CD8-positive, alpha-beta memory T cell (primary cell): ENCODE data around the gene UNC13C. TPM values are rescaled to one million over a fixed set of nuclear protein-coding genes. Genes with fewer than 3 reads are reported as not detected.

Experiments
- CTCF ChIA-PET: fragments of 350-600 bp; sonication (Branson Sonifier 250); formaldehyde crosslinking; loops from one replicate; lab custom pipeline; 2021; ENCODE audit warnings: antibody characterized with exemption; lab: Charles Lee
- POLR2A ChIA-PET: fragments of 350-600 bp; sonication (Branson Sonifier 250); formaldehyde crosslinking; loops from one replicate; lab custom pipeline; 2021; ENCODE audit warnings: antibody characterized with exemption; lab: Charles Lee
- DNase-seq, 5 donors: peaks; one replicate each; pipeline versions ENCODE4 v3.0.0 to v3.0.0-alpha.2; 2020 to 2022; ENCODE audit warnings: mixed read lengths in 1 of 5
- H3K27ac ChIP-seq: one replicate; pipeline ENCODE4 v1.7.0; 2013; ENCODE audit warnings: low read depth, mild to moderate bottlenecking, low read length, moderate library complexity
- H3K27me3 ChIP-seq: 2 replicates; pipeline ENCODE4 v1.7.0; 2013; ENCODE audit warnings: low read length, mild to moderate bottlenecking; ENCODE audit not compliant: insufficient read depth, poor library complexity, severe bottlenecking
- H3K36me3 ChIP-seq: 2 replicates; pipeline ENCODE4 v1.7.0; 2013; ENCODE audit warnings: mild to moderate bottlenecking, low read length, moderate library complexity; ENCODE audit not compliant: insufficient read depth
- H3K4me1 ChIP-seq: 2 replicates; pipeline ENCODE4 v1.7.0; 2013; ENCODE audit warnings: mild to moderate bottlenecking, low read length, moderate library complexity; ENCODE audit not compliant: insufficient read depth
- H3K4me3 ChIP-seq: 2 replicates; pipeline ENCODE4 v1.7.0; 2013; ENCODE audit warnings: mild to moderate bottlenecking, low read length
- H3K9me3 ChIP-seq: 2 replicates; pipeline ENCODE4 v1.7.0; 2013; ENCODE audit warnings: mild to moderate bottlenecking, low read length
- H3K27ac Mint-ChIP-seq, 8 donors: one replicate each; pipeline ENCODE4 v1.8.0; 2020 to 2021; ENCODE audit warnings: mixed read lengths in 8 of 8, mild to moderate bottlenecking in 6 of 8, inconsistent platforms in 3 of 8, moderate library complexity in 3 of 8
- H3K27me3 Mint-ChIP-seq, 2 donors: one replicate each; pipeline ENCODE4 v1.8.0; 2020 to 2021; ENCODE audit warnings: mixed read lengths in 2 of 2, mild to moderate bottlenecking in 1 of 2, moderate library complexity in 1 of 2
- H3K36me3 Mint-ChIP-seq, 3 donors: one replicate each; pipeline ENCODE4 v1.8.0; 2020 to 2021; ENCODE audit warnings: mixed read lengths in 3 of 3, inconsistent platforms in 1 of 3, mild to moderate bottlenecking in 1 of 3
- H3K4me1 Mint-ChIP-seq, 3 donors: one replicate each; pipeline ENCODE4 v1.8.0; 2020 to 2021; ENCODE audit warnings: mixed read lengths in 3 of 3, inconsistent platforms in 1 of 3, mild to moderate bottlenecking in 1 of 3
- H3K4me3 Mint-ChIP-seq, 7 donors: one replicate each; pipeline ENCODE4 v1.8.0; 2020 to 2021; ENCODE audit warnings: mixed read lengths in 7 of 7, mild to moderate bottlenecking in 6 of 7, moderate library complexity in 4 of 7, inconsistent platforms in 2 of 7
- H3K9me3 Mint-ChIP-seq, 5 donors: one replicate each; pipeline ENCODE4 v1.8.0; 2020 to 2022; ENCODE audit warnings: mixed read lengths in 5 of 5, mild to moderate bottlenecking in 3 of 5, moderate library complexity in 2 of 5, inconsistent platforms in 1 of 5
- polyA plus RNA-seq: library from polyadenylated mRNA; unstranded; fragments of 300-500 nt; fragmentation: Illumina TruSeq; gene quantifications from one replicate; pipeline ENCODE4 v1.2.3, GENCODE V29; 2021
- total RNA-seq, 2 experiments: library from RNA; stranded (reverse); gene quantifications; one replicate each; pipeline ENCODE4 v1.2.3, GENCODE V29; 2021

Gene UNC13C
- total and polyA plus RNA-seq, 3 experiments from 2014 or later, result not detected

DNA sequence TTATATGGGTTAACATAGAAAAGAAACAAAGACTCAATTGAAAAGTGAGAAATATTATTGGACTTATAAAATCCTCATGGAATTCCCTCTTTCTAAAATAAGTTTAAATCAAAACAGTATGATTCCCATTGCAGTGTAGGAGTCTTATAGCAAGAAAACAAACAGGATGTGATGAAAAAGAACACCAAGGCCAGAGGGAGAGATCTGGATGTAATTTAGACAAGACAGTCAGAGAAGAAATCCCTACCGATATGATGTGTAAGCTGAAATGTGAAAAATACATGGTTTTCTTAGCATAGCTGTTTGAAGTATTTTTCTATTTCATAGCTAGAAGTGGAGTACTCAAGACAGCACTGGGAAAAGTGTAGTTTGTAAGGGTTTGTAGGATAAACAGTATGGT lies 697.0 kb downstream of the UNC13C start:
- H3K36me3 Mint-ChIP-seq, result no peaks in the 10 kb centered on the region
- H3K4me3 Mint-ChIP-seq, result no peak overlapping the region
- Histone ChIP-seq H3K4me3 (no peak overlapping the region), H3K27me3 (no peaks in the 10 kb centered on the region), H3K27ac (no peak overlapping the region), H3K36me3 (no peaks in the 10 kb centered on the region), H3K4me1 (no peaks in the 10 kb centered on the region), H3K9me3 (no peaks in the 10 kb centered on the region)
- DNase-seq, result no peak
- no peak overlapping the region for H3K27ac Mint-ChIP-seq
- H3K9me3 Mint-ChIP-seq, result peaks cover 19 to 37% (median 26%) of the 10 kb centered on the region in 5 donors
- ChIA-PET POLR2A (no interaction called here), CTCF (no interaction called here)
- H3K4me1 Mint-ChIP-seq, result no peaks in the 10 kb centered on the region
- H3K27me3 Mint-ChIP-seq, result no peaks in the 10 kb centered on the region

DNA sequence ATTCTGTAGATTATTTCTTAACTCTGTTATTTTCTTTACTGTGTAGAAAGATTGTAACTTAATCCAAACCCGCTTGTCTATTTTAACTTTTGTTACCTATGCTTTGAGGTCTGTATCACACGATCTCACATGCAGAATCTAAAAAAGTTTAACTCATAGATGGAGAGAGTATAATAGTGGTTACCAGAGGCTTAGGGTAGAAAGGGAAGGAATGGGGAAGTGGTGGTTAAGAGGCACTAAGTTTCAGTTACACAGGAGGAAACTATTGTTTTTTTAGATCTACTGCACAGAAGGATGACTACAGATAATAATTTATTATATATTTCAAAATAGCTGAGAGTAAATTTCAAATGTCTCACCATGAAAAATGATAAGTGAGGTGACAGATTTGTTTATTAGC lies 703.3 kb downstream of the UNC13C start:
- POLR2A ChIA-PET, result no interaction called here
- Mint-ChIP-seq H3K9me3 (peaks cover 0 to 5% (median 0%) of the 10 kb centered on the region in 5 donors), H3K4me1 (no peaks in the 10 kb centered on the region), H3K4me3 (no peak overlapping the region), H3K27ac (peak overlapping the region in 1 of 8 donors; percentile 73), H3K27me3 (peaks cover 0 to 1% of the 10 kb centered on the region in 2 donors), H3K36me3 (no peaks in the 10 kb centered on the region)
- CTCF ChIA-PET, result no interaction called here
- H3K27ac ChIP-seq, result no peak overlapping the region
- no peak for DNase-seq
- no peaks in the 10 kb centered on the region for H3K4me1 ChIP-seq
- H3K4me3 ChIP-seq, result no peak overlapping the region
- no peaks in the 10 kb centered on the region for H3K27me3 ChIP-seq
- H3K36me3 ChIP-seq, result no peaks in the 10 kb centered on the region
- H3K9me3 ChIP-seq, result no peaks in the 10 kb centered on the region

Other genes starting within 250 kb of the UNC13C start
- not detected for gene WDR72, start 218.8 kb upstream of the UNC13C start, total RNA-seq
- gene WDR72, start 218.8 kb upstream of the UNC13C start, polyA plus RNA-seq, result not detected